Type B pancreatic cell (in vitro differentiated cells): ENCODE data around the gene ANXA6. TPM values are rescaled to one million over a fixed set of nuclear protein-coding genes. Genes with fewer than 3 reads are reported as not detected.

Experiments
- DNase-seq: peaks from one replicate; pipeline ENCODE4 v3.0.0; 2021; ENCODE audit warnings: mixed read lengths; ENCODE audit not compliant: unreplicated experiment; ENCODE audit errors: extremely low spot score
- H3K27ac Mint-ChIP-seq: 2 replicates; pipeline ENCODE4 v1.8.0; 2021; ENCODE audit warnings: mild to moderate bottlenecking, mixed read lengths
- H3K27me3 Mint-ChIP-seq: 2 replicates; pipeline ENCODE4 v1.8.0; 2021; ENCODE audit warnings: mixed read lengths
- H3K36me3 Mint-ChIP-seq: 2 replicates; pipeline ENCODE4 v1.8.0; 2021; ENCODE audit warnings: mixed read lengths
- H3K4me1 Mint-ChIP-seq: one replicate; pipeline ENCODE4 v1.8.0; 2021; ENCODE audit warnings: mixed read lengths; ENCODE audit not compliant: unreplicated experiment
- H3K4me3 Mint-ChIP-seq: 2 replicates; pipeline ENCODE4 v1.8.0; 2021; ENCODE audit warnings: mild to moderate bottlenecking, mixed read lengths
- H3K9me3 Mint-ChIP-seq: 2 replicates; pipeline ENCODE4 v1.8.0; 2021; ENCODE audit warnings: mixed read lengths
- CTCF ChIP-seq: fragments of 200-600 bp; sonication (generic); conservative IDR thresholded peaks from 2 replicates; pipeline ENCODE4 v1.5.0; 2021; ENCODE audit warnings: antibody characterized with exemption, mild to moderate bottlenecking
- total RNA-seq: library from RNA; stranded (reverse); gene quantifications from 2 replicates; pipeline ENCODE4 v1.2.1, GENCODE V29; 2021; ENCODE audit warnings: low replicate concordance

Gene ANXA6
- total RNA-seq, 1 donor from 2014 or later = 200 TPM

DNA sequence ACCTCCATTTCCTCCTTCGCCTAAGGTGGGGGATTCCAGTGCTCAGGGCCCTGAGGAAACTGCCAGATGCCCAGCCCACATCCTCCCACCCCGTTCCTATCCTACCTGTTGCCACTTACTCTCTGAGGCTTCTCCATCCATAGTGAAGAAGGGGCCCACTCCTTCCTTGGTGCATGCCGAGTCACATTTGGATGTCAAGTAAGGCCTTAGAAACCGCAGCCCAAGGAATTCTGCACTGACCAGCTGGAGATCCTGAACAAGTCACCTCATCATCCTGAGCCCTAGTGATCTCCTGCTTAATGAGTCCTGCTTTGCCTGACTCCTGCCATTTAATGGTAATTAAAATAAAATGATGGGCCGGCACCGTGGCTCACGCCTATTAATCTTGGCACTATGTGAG lies 70.1 kb downstream of the ANXA6 start:
- Mint-ChIP-seq H3K4me3 (no peak overlapping the region), H3K27ac (no peak overlapping the region), H3K36me3 (no peaks in the 10 kb centered on the region), H3K27me3 (peaks cover 3% of the 10 kb centered on the region), H3K4me1 (peaks cover 14% of the 10 kb centered on the region), H3K9me3 (no peaks in the 10 kb centered on the region)
- TF ChIP-seq CTCF = no peak
- DNase-seq = no peak

- Mint-ChIP-seq H3K27me3 (peaks cover 3% of the 10 kb centered on the region), H3K27ac (no peak overlapping the region), H3K9me3 (no peaks in the 10 kb centered on the region), H3K4me1 (peaks cover 19% of the 10 kb centered on the region), H3K36me3 (no peaks in the 10 kb centered on the region), H3K4me3 (no peak overlapping the region)
- TF ChIP-seq CTCF = no peak
- DNase-seq = no peak
Measured at GRCh38 chr5:151086905-151087360, 70.6 kb downstream of the ANXA6 start.

DNA sequence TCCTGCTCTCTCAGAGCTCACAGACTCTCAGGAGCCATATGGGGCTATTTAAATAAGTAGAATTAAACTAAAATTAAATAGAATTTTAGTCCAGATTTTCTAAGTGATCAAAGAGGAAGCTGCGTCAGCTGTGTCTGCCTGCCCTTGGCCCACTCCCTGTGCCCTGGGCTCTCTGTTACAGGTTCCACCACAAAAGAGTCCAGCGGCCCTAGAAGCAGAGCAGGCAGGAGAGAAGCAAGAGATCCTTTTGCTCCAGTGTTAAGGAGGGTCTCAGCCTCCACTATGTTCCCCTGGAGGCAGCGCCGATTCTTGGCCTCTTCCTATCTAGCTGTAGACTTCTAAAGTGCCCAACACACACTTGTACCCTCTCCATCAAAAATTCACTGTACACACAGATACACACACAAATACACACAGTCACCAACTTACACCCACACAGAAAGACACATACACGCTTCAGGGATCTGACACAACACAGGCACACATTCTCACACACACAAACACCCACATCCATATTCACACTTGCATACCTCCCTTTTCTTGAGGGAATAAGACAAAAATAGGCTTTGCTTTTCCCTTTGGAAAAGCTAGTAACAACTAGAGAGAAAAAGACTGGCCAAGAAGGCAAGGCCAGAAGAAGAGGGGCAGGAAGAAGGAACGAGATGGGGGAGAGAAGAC lies 71.2 kb downstream of the ANXA6 start:
- Mint-ChIP-seq H3K4me1 (peaks cover 20% of the 10 kb centered on the region), H3K4me3 (peak overlapping the region; percentile 9), H3K27ac (peak overlapping the region; percentile 98), H3K36me3 (no peaks in the 10 kb centered on the region), H3K27me3 (peaks cover 3% of the 10 kb centered on the region), H3K9me3 (no peaks in the 10 kb centered on the region)
- DNase-seq = no peak
- TF ChIP-seq CTCF = no peak

GRCh38 chr5:151085517-151086041 lies 72.0 kb downstream of the ANXA6 start:
- H3K9me3 Mint-ChIP-seq = no peaks in the 10 kb centered on the region
- no peak for TF ChIP-seq CTCF
- H3K36me3 Mint-ChIP-seq = no peaks in the 10 kb centered on the region
- H3K27ac Mint-ChIP-seq = peak overlapping the region; percentile 98
- no peak for DNase-seq
- H3K4me3 Mint-ChIP-seq = no peak overlapping the region
- peaks cover 3% of the 10 kb centered on the region for H3K27me3 Mint-ChIP-seq
- H3K4me1 Mint-ChIP-seq = peaks cover 20% of the 10 kb centered on the region

GRCh38 chr5:151084363-151084762 lies 73.2 kb downstream of the ANXA6 start:
- peak overlapping the region; percentile 98 for H3K27ac Mint-ChIP-seq
- H3K36me3 Mint-ChIP-seq = peaks cover 4% of the 10 kb centered on the region
- H3K4me3 Mint-ChIP-seq = no peak overlapping the region
- H3K4me1 Mint-ChIP-seq = peaks cover 28% of the 10 kb centered on the region
- DNase-seq = no peak
- H3K9me3 Mint-ChIP-seq = no peaks in the 10 kb centered on the region
- no peaks in the 10 kb centered on the region for H3K27me3 Mint-ChIP-seq
- TF ChIP-seq CTCF = no peak
